NB4 (cell line): ENCODE results near the gene GNG14.

ENCODE experiments used
- POLR2A ChIP-seq: IDR thresholded peaks from 2 replicates; pipeline ENCODE4 v1.6.1; 2011; ENCODE audit warnings: mild to moderate bottlenecking; ENCODE audit not compliant: insufficient read length; ENCODE audit errors: extremely low read depth
- TF ChIP-seq, protein P1 (sequence below): IDR thresholded peaks from one replicate; pipeline ENCODE4 v1.5.1; 2012; ENCODE audit warnings: low read depth, low read length

- TF ChIP-seq, protein P1, sequence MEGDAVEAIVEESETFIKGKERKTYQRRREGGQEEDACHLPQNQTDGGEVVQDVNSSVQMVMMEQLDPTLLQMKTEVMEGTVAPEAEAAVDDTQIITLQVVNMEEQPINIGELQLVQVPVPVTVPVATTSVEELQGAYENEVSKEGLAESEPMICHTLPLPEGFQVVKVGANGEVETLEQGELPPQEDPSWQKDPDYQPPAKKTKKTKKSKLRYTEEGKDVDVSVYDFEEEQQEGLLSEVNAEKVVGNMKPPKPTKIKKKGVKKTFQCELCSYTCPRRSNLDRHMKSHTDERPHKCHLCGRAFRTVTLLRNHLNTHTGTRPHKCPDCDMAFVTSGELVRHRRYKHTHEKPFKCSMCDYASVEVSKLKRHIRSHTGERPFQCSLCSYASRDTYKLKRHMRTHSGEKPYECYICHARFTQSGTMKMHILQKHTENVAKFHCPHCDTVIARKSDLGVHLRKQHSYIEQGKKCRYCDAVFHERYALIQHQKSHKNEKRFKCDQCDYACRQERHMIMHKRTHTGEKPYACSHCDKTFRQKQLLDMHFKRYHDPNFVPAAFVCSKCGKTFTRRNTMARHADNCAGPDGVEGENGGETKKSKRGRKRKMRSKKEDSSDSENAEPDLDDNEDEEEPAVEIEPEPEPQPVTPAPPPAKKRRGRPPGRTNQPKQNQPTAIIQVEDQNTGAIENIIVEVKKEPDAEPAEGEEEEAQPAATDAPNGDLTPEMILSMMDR, result no peak
- TF ChIP-seq POLR2A, result no peak
Observed at GRCh38 chr19:12705169-12705568, 17.4 kb downstream of the GNG14 start.
